HG02870 (cell line): ENCODE data around the gene OBSCN.
"Not testable (repeated sequence)": the region's sequence is repeated elsewhere in the genome, so short reads cannot be mapped to it uniquely, and the experiment has no call there.

Experiments
- ATAC-seq: cut with Tn5 transposase; IDR thresholded peaks from one replicate; pipeline ENCODE4 v1.9.1; 2021; ENCODE audit warnings: mild to moderate bottlenecking, moderate library complexity; ENCODE audit not compliant: unreplicated experiment

The OBSCN gene

GRCh38 chr1:228211531-228212414 is 3.9 kb downstream of the OBSCN start:
- ATAC-seq = no peak

- ATAC-seq = no peak
These were observed 4.6 kb downstream of the OBSCN start for GRCh38 chr1:228212415-228212965.

DNA sequence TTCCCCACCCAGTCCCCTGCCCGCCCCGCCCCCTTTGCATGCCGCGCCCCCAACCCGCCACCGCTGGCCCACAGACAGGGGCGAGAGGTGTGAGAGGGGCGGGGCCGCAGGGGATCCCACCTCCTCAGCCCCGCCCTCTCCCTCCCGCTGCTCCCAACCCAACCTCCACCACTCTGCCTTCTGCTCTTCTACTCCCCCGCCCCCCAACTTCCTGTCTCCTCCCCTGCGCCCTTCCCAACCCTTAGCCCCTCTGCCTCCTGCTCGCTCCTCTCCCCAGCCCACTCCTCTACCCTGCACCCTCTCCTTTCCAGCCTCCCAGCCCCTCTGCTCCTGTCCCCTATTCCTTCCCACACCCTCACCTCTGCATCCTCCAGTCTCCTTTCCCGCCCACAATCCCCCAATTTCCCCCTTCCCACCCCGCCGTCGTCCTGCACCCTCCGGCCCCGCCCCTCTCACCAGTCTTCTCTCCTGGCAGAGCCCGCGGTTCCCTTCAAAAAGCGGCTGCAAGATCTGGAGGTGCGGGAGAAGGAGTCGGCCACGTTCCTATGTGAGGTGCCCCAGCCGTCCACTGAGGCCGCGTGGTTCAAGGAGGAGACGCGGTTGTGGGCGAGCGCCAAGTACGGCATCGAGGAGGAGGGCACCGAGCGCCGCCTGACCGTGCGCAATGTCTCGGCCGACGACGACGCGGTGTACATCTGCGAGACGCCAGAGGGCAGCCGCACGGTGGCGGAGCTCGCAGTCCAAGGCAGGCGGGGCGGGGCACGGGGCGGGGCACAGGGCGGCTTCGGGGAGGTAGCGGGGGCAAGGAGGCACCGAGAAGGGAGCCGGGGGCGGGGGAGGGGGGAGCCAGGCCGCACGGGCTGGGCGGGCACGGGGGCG is 5.4 kb downstream of the OBSCN start:
- peak; percentile 86 for ATAC-seq

GRCh38 chr1:228213917-228214808 is 6.3 kb downstream of the OBSCN start:
- no peak for ATAC-seq

- no peak for ATAC-seq
These were observed 7.2 kb downstream of the OBSCN start for GRCh38 chr1:228214921-228215662.

DNA sequence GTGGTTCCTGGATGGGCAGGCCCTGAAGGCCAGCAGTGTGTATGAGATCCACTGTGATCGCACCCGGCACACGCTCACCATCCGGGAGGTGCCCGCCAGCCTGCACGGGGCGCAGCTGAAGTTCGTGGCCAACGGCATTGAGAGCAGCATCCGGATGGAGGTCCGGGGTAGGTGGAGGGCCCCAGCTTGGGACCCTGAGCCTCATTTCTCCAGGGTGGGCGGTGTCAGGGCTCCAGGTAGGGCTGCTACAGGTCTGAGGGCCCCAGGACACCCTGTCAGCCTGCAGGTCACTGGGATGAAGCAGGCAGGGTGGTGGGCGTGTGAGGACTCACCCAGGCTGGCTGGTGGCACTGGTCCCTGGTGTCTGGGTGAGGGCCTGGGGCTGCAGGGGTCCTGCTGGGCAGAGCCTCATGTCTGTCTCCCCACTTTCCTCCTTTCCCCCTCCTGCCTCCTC is 7.8 kb downstream of the OBSCN start:
- no peak for ATAC-seq

- ATAC-seq = no peak
These were observed 8.8 kb downstream of the OBSCN start for GRCh38 chr1:228216371-228217320.

GRCh38 chr1:228217551-228218344 is 9.9 kb downstream of the OBSCN start:
- ATAC-seq = no peak

DNA sequence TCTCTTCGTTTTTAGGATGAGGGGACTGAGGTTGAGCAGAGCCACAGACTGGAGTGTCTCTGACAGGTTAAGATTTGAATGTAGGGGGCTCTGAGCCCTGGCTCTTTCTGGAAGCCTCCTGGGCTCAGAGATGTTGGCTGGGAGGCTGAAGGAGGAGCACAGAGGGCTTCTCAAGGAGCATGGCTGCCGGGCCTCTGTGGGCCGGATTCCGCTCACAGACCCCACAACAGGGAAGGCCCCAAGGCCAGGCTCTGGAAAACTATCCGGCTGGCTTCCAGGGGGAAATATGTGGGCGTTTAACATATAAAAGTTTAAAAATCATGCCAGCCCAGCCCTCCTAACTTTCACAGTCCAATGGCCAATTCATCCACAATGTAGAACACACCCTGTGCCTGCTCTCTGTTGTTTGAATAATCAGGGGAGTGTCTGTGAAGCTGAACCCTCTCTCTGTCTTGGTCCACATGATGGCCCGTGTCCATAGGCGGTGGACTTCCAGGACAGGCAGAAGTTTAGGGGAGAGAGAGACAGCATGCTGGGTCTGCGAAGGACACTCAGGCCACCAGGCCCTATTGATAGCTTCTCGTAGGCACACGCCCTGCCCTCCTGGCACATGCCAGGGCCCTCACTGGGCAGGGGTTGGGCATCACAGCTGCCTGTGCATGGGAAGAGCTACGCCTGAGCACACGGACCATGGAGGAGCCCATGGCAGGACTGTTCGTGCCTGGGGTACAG is 10.8 kb downstream of the OBSCN start:
- ATAC-seq = no peak

- no peak for ATAC-seq
These were observed 11.6 kb downstream of the OBSCN start for GRCh38 chr1:228219245-228219961.

DNA sequence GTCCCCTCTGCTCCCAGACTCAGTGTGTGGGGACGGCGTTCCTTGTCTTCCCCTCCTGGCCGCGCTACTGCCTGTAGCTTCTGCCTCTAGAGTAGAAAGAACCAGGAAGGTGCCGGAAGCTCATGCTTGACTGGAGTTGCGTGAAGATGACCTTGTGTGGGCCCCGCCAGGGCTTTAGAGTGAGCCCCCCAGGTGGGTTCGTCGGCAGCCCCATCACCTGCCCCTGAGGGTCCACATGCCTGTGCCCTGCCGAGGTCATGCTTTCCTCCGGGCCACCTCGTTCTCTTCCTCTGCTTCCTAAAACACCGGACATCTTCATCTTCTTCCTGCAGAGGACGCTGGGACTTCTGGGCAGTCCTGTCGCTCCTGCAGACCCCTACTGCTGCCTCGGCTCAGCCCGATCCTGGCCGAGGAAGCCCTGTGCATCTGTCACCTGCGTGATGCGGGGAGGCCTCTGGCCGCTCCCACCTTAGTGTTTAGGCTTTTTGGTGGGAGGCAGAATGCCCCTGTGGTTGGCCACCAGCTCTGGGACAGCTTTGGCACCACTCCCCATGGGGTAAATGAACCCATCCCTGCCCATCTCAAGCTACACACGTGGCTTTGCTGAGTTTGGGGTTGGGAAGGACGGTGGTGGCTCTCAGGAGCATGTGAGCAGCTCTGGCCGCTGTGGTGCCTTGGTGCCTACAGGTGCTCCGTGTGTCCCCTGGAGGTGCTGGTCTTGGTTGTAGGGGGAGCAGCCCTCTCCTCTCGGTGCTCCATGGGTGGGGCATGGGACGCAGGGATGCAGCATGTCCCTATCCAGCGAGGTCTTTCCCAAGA is 12.3 kb downstream of the OBSCN start:
- no peak for ATAC-seq

DNA sequence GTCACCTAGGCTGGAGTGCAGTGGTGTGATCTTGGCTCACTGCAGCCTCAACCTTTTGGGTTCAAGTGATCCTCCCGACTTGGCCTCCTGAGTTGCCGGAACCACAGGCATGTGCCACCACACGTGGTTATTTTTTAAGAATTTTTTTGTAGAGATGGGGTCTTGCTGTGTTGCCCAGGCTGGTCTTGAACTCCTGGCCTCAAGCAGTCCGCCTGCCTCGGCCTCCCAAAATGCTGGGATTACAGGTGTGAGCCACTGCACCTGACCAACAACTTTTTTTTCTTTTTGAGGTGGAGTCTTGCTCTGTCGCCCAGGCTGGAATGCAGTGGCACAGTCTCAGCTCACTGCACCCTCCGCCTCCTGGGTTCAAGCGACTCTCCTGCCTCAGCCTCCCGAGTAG is 13.3 kb downstream of the OBSCN start:
- not testable (repeated sequence) for ATAC-seq

- ATAC-seq = no peak
These were observed 14.7 kb downstream of the OBSCN start for GRCh38 chr1:228222548-228222947.

DNA sequence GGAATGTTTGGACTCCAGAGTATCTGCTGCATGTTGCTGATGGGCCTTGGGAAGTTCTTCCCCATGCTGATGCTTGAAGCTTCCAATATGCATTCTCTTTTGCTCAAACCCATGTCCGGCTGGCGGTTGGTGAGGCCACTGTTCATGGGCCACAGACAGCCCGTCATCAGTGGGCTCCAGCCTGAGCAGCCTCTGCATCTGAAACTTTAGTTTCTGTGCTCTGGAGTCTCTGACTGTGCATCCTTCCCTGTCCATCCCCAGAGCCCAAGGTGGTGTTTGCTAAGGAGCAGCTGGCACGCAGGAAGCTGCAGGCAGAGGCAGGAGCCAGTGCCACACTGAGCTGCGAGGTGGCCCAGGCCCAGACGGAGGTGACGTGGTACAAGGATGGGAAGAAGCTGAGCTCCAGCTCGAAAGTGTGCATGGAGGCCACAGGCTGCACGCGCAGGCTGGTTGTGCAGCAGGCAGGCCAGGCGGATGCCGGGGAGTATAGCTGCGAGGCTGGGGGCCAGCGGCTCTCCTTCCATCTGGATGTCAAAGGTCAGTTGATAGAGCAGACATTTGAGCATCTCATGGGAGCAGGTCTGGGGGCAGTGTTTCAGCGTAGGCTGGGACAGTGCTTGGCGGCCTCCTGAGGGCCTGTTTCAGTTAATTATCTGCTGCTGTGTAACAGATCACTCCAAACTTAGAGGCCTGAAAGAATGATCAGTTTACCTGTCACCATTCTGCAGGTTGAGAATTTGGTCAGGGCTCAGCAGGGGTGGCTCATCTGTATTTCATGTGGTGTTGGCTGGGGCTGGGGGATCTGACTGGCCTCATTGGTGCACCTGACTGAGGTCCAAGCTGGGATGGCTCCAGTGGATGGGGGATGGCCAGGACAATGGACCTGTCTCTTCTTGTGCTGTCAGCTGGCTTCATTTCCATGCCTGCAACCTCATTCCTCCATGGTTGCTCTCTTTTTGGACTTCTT is 16.6 kb downstream of the OBSCN start:
- no peak for ATAC-seq
